Stimulated activated naive CD4-positive, alpha-beta T cell treated with Interleukin-2 at 50 U/mL for 16 hours (primary cell): Measurements from ENCODE around the gene GNG2.
A peak's percentile ranks its signal among the peaks of the same experiment; 100 is the strongest.

Experiments used
- DNase-seq: peaks from one replicate; lab custom pipeline; 2025; lab: John Stamatoyannopoulos, UW

The GNG2 gene

GRCh38 chr14:51860164-51860824 lies at the start of gene GNG2:
Gene GNG2 (plus strand): TSS chr14:51860612. CDS start chr14:51950679, 90,067 bp downstream.
- peak; percentile 76 for DNase-seq

- DNase-seq, result no peak
Observed at GRCh38 chr14:51811706-51812105, 48.7 kb upstream of the GNG2 start.

- no peak for DNase-seq
Observed at GRCh38 chr14:51816031-51816430, 44.4 kb upstream of the GNG2 start.

- DNase-seq, result no peak
Observed at GRCh38 chr14:51817326-51817725, 43.1 kb upstream of the GNG2 start.

- DNase-seq, result no peak
Observed at GRCh38 chr14:51818748-51819380, 41.5 kb upstream of the GNG2 start.

- DNase-seq, result no peak
Observed at GRCh38 chr14:51821822-51822221, 38.6 kb upstream of the GNG2 start.

- DNase-seq, result no peak
Observed at GRCh38 chr14:51822499-51822898, 37.9 kb upstream of the GNG2 start.

- no peak for DNase-seq
Observed at GRCh38 chr14:51823706-51824105, 36.7 kb upstream of the GNG2 start.

- no peak for DNase-seq
Observed at GRCh38 chr14:51824191-51824590, 36.2 kb upstream of the GNG2 start.

- no peak for DNase-seq
Observed at GRCh38 chr14:51825926-51826325, 34.5 kb upstream of the GNG2 start.

GRCh38 chr14:51828017-51828797 lies 32.2 kb upstream of the GNG2 start:
- peak; percentile 70 for DNase-seq

- no peak for DNase-seq
Observed at GRCh38 chr14:51834240-51834639, 26.2 kb upstream of the GNG2 start.

GRCh38 chr14:51836417-51836816 lies 24.0 kb upstream of the GNG2 start:
- no peak for DNase-seq

GRCh38 chr14:51844081-51844881 lies 16.1 kb upstream of the GNG2 start:
- DNase-seq, result no peak

- no peak for DNase-seq
Observed at GRCh38 chr14:51845811-51846210, 14.6 kb upstream of the GNG2 start.

- DNase-seq, result peak; percentile 81
Observed at GRCh38 chr14:51846631-51847488, 13.6 kb upstream of the GNG2 start.

- no peak for DNase-seq
Observed at GRCh38 chr14:51847489-51847796, 13.0 kb upstream of the GNG2 start.

GRCh38 chr14:51848120-51848519 lies 12.3 kb upstream of the GNG2 start:
- no peak for DNase-seq

- DNase-seq, result peak; percentile 39
Observed at GRCh38 chr14:51849097-51849496, 11.3 kb upstream of the GNG2 start.

- no peak for DNase-seq
Observed at GRCh38 chr14:51850651-51851050, 9.8 kb upstream of the GNG2 start.

- DNase-seq, result no peak
Observed at GRCh38 chr14:51852541-51852940, 7.9 kb upstream of the GNG2 start.
